HG03108 (cell line): ENCODE data around the gene ARHGAP45.

Experiments
- ATAC-seq: cut with Tn5 transposase; IDR thresholded peaks from one replicate; pipeline ENCODE4 v1.9.1; 2021; ENCODE audit warnings: moderate library complexity; ENCODE audit not compliant: unreplicated experiment

The ARHGAP45 gene

GRCh38 chr19:1068009-1069001 is 1.3 kb downstream of the ARHGAP45 start:
- no peak for ATAC-seq

GRCh38 chr19:1069009-1069779 is 2.2 kb downstream of the ARHGAP45 start:
- ATAC-seq = no peak

- no peak for ATAC-seq
Measured at GRCh38 chr19:1070576-1070930, 3.6 kb downstream of the ARHGAP45 start.

- no peak for ATAC-seq
Measured at GRCh38 chr19:1070931-1071791, 4.2 kb downstream of the ARHGAP45 start.

GRCh38 chr19:1072371-1073015 is 5.5 kb downstream of the ARHGAP45 start:
- ATAC-seq = no peak

GRCh38 chr19:1073063-1073955 is 6.3 kb downstream of the ARHGAP45 start:
- no peak for ATAC-seq

- no peak for ATAC-seq
Measured at GRCh38 chr19:1073956-1074517, 7.1 kb downstream of the ARHGAP45 start.

GRCh38 chr19:1074544-1075283 is 7.7 kb downstream of the ARHGAP45 start:
- peak; percentile 38 for ATAC-seq

- ATAC-seq = no peak
Measured at GRCh38 chr19:1076046-1076386, 9.0 kb downstream of the ARHGAP45 start.

GRCh38 chr19:1076951-1077350 is 10.0 kb downstream of the ARHGAP45 start:
- ATAC-seq = peak; percentile 65

GRCh38 chr19:1079566-1080111 is 12.7 kb downstream of the ARHGAP45 start:
- ATAC-seq = no peak

- no peak for ATAC-seq
Measured at GRCh38 chr19:1080360-1081161, 13.6 kb downstream of the ARHGAP45 start.

GRCh38 chr19:1081301-1082164 is 14.6 kb downstream of the ARHGAP45 start:
- no peak for ATAC-seq

GRCh38 chr19:1082165-1082927 is 15.4 kb downstream of the ARHGAP45 start:
- ATAC-seq = no peak

- ATAC-seq = no peak
Measured at GRCh38 chr19:1082928-1083816, 16.2 kb downstream of the ARHGAP45 start.
